ENCODE results near the gene HUWE1. TPM values are rescaled to one million over a fixed set of nuclear protein-coding genes. Genes with fewer than 3 reads are reported as not detected.

HUWE1 gene
- total and polyA plus RNA-seq, 12 donors: 30.8 to 219 (median 189) TPM

GRCh38 chrX:53622431-53622830, 64.1 kb downstream of the HUWE1 start:
- no peaks in the 10 kb centered on the region for H3K9me3 ChIP-seq
- H3K36me3 ChIP-seq: peaks cover 0 to 98% (median 13%) of the 10 kb centered on the region in 9 donors
- H3K27me3 ChIP-seq: peaks cover 0 to 36% (median 0%) of the 10 kb centered on the region in 7 donors
- no peak for ATAC-seq
- intact Hi-C loops (cut with DNase I): no loop called here
- H3K27ac ChIP-seq: no peak overlapping the region
- no peaks in the 10 kb centered on the region for H3K4me1 ChIP-seq
- no peak overlapping the region for H3K4me3 ChIP-seq
- no peak for TF ChIP-seq CTCF (IDR thresholded peaks at IDR 0.05)
- no peak for DNase-seq
- 98 to 100% methylated on average over 2 of the region's 2 CpGs for WGBS, 2 donors

- Histone ChIP-seq H3K27me3 (peaks cover 0 to 41% (median 0%) of the 10 kb centered on the region in 7 donors), H3K36me3 (peaks cover 0 to 98% (median 14%) of the 10 kb centered on the region in 9 donors), H3K4me3 (no peak overlapping the region), H3K4me1 (no peaks in the 10 kb centered on the region), H3K27ac (no peak overlapping the region), H3K9me3 (no peaks in the 10 kb centered on the region)
- ATAC-seq: no peak
- WGBS, 2 donors: 88 to 89% methylated on average over 4 of the region's 4 CpGs
- no peak for TF ChIP-seq CTCF (IDR thresholded peaks at IDR 0.05)
- no peak for DNase-seq
- intact Hi-C loops (cut with DNase I): no loop called here
These were observed 65.0 kb downstream of the HUWE1 start for GRCh38 chrX:53621418-53621986.

GRCh38 chrX:53616946-53617345, 69.6 kb downstream of the HUWE1 start:
- 73 to 74% methylated on average over 6 of the region's 6 CpGs for WGBS, 2 donors
- Histone ChIP-seq H3K4me3 (no peak overlapping the region), H3K27me3 (peaks cover 0 to 17% (median 0%) of the 10 kb centered on the region in 7 donors), H3K27ac (no peak overlapping the region), H3K36me3 (peaks cover 0 to 100% (median 20%) of the 10 kb centered on the region in 9 donors), H3K9me3 (no peaks in the 10 kb centered on the region), H3K4me1 (no peaks in the 10 kb centered on the region)
- DNase-seq (no peak), ATAC-seq (no peak)
- intact Hi-C loops (cut with DNase I): loop anchor here in 1 of 10 donors (10.0 kb wide), 1 partner anchor 58 kb away; no protein-coding TSS in a partner anchor
- no peak for TF ChIP-seq CTCF (IDR thresholded peaks at IDR 0.05)

GRCh38 chrX:53606456-53606855, 80.1 kb downstream of the HUWE1 start:
- Histone ChIP-seq H3K4me3 (no peak overlapping the region), H3K36me3 (peaks cover 0 to 100% (median 18%) of the 10 kb centered on the region in 9 donors), H3K9me3 (no peaks in the 10 kb centered on the region), H3K27me3 (peaks cover 0 to 30% (median 0%) of the 10 kb centered on the region in 7 donors), H3K4me1 (no peaks in the 10 kb centered on the region), H3K27ac (no peak overlapping the region)
- DNase-seq (no peak), ATAC-seq (no peak)
- intact Hi-C loops (cut with DNase I): no loop called here
- WGBS, 2 donors: 74 to 96% methylated on average over 2 of the region's 2 CpGs
- TF ChIP-seq CTCF (IDR thresholded peaks at IDR 0.05): no peak

All from heart right ventricle (tissue), 16 donors.